ENCODE data around the gene PDS5B. TPM values are rescaled to one million over a fixed set of nuclear protein-coding genes. Genes with fewer than 3 reads are reported as not detected.

Gene PDS5B
- total RNA-seq, 1 experiment from 2014 or later, result 26.5 TPM

GRCh38 chr13:32811297-32811800 is 225.1 kb downstream of the PDS5B start:
- BruUV-seq (replicated peaks), result no TSS peak
- ATAC-seq (no peak), DNase-seq (ENCODE audit: low read depth, low spot score) (no peak)
- Histone ChIP-seq H3K27ac (ENCODE audit: low read depth, low read length) (no peak overlapping the region), H3K79me2 (ENCODE audit: insufficient read depth, low read length) (no peaks in the 10 kb centered on the region), H3K27me3 (ENCODE audit: insufficient read depth, low read length) (no peaks in the 10 kb centered on the region), H2AFZ (ENCODE audit: low read depth, low read length, poor library complexity, severe bottlenecking) (no peak overlapping the region), H3K4me2 (ENCODE audit: low read length) (no peak overlapping the region), H3K4me3 (replicated peaks in 1 of 2; ENCODE audit: low read depth in 1 of 2, low read length in 2 of 2) (no peak overlapping the region), H3K4me1 (ENCODE audit: control insufficient read depth in 1 of 2, insufficient read depth in 2 of 2, low read length in 2 of 2) (no peaks in the 10 kb centered on the region), H4K20me1 (ENCODE audit: insufficient read depth) (no peaks in the 10 kb centered on the region), H3K9me2 (ENCODE audit: insufficient read depth) (no peaks in the 10 kb centered on the region), H3K36me3 (ENCODE audit: control insufficient read depth in 1 of 2, insufficient read depth in 2 of 2, low read length in 2 of 2) (no peaks in the 10 kb centered on the region), H3K9ac (ENCODE audit: low read length) (no peak overlapping the region), H3K9me3 (ENCODE audit: control insufficient read depth in 1 of 2, insufficient read depth in 1 of 2, low read depth in 1 of 2, low read length in 2 of 2) (no peaks in the 10 kb centered on the region; a peak in 1 of 4 replicates)
- POLR2A ChIA-PET, result no interaction called here
- intact Hi-C loops (cut with micrococcal nuclease), result no loop called here
- TF ChIP-seq, protein P1, sequence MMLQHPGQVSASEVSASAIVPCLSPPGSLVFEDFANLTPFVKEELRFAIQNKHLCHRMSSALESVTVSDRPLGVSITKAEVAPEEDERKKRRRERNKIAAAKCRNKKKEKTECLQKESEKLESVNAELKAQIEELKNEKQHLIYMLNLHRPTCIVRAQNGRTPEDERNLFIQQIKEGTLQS (IDR thresholded peaks at IDR 0.05), result no peak
- TF ChIP-seq SP1 (IDR thresholded peaks at IDR 0.05; ENCODE audit: low read depth), result no peak
- TF ChIP-seq ZNF274 (IDR thresholded peaks at IDR 0.05; ENCODE audit: low read depth, low read length), result no peak
- no peak for TF ChIP-seq SRF (IDR thresholded peaks at IDR 0.05; ENCODE audit: low read depth)
- TF ChIP-seq CEBPB (IDR thresholded peaks at IDR 0.05; ENCODE audit: low read depth), result no peak
- no peak for TF ChIP-seq EGR1 (IDR thresholded peaks at IDR 0.05; ENCODE audit: low read depth)
- TF ChIP-seq POLR2A (IDR thresholded peaks at IDR 0.05; ENCODE audit: borderline replicate concordance, extremely low read depth, insufficient read depth, insufficient read length), result no peak
- no peak for TF ChIP-seq TCF7L2 (IDR thresholded peaks at IDR 0.05; ENCODE audit: borderline replicate concordance, extremely low read depth, insufficient read depth, insufficient read length)
- TF ChIP-seq FOSL1 (IDR thresholded peaks at IDR 0.05; ENCODE audit: low read depth), result no peak
- TF ChIP-seq EZH2 (IDR thresholded peaks at IDR 0.05), result no peak
- TF ChIP-seq, protein P2, sequence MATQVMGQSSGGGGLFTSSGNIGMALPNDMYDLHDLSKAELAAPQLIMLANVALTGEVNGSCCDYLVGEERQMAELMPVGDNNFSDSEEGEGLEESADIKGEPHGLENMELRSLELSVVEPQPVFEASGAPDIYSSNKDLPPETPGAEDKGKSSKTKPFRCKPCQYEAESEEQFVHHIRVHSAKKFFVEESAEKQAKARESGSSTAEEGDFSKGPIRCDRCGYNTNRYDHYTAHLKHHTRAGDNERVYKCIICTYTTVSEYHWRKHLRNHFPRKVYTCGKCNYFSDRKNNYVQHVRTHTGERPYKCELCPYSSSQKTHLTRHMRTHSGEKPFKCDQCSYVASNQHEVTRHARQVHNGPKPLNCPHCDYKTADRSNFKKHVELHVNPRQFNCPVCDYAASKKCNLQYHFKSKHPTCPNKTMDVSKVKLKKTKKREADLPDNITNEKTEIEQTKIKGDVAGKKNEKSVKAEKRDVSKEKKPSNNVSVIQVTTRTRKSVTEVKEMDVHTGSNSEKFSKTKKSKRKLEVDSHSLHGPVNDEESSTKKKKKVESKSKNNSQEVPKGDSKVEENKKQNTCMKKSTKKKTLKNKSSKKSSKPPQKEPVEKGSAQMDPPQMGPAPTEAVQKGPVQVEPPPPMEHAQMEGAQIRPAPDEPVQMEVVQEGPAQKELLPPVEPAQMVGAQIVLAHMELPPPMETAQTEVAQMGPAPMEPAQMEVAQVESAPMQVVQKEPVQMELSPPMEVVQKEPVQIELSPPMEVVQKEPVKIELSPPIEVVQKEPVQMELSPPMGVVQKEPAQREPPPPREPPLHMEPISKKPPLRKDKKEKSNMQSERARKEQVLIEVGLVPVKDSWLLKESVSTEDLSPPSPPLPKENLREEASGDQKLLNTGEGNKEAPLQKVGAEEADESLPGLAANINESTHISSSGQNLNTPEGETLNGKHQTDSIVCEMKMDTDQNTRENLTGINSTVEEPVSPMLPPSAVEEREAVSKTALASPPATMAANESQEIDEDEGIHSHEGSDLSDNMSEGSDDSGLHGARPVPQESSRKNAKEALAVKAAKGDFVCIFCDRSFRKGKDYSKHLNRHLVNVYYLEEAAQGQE (IDR thresholded peaks at IDR 0.05; ENCODE audit: low read depth), result no peak
- no peak for TF ChIP-seq POLR2AphosphoS5 (IDR thresholded peaks at IDR 0.05; ENCODE audit: low read depth, low read length)
- no peak for TF ChIP-seq CBX3 (IDR thresholded peaks at IDR 0.05; ENCODE audit: low read depth)
- TF ChIP-seq ELF1 (IDR thresholded peaks at IDR 0.05; ENCODE audit: borderline replicate concordance, low read depth), result no peak
- RAD21 ChIA-PET (ENCODE audit: low non-redundant PET in 1 of 2, low total read pairs in 2 of 2, uncharacterized antibody in 2 of 2, unreplicated experiment in 2 of 2), result no interaction called here
- CTCF ChIA-PET, result no interaction called here

Data from HCT116 (cell line).